CD14-positive monocyte (primary cell): ENCODE results near the gene SCN5A. TPM values are rescaled to one million over a fixed set of nuclear protein-coding genes. Genes with fewer than 3 reads are reported as not detected.
A peak's percentile ranks its signal among the peaks of the same experiment; 100 is the strongest.

Source experiments
- DNase-seq, 3 donors: peaks; one replicate each; pipeline ENCODE4 v3.0.0-alpha.2; 2011 to 2022
- H2AFZ ChIP-seq: 2 replicates; pipeline ENCODE4 v1.6.0; 2012; ENCODE audit warnings: mild to moderate bottlenecking, low read depth, low read length, inconsistent platforms; ENCODE audit not compliant: insufficient read depth, poor library complexity, severe bottlenecking
- H3K27ac ChIP-seq, 2 donors: 1 replicate in 1 of 2; 2 replicates in 1 of 2; pipeline ENCODE4 v1.5.1; 2012 to 2013; ENCODE audit warnings: low read length in 2 of 2, control low read depth in 1 of 2, inconsistent platforms in 1 of 2, low read depth in 1 of 2, mild to moderate bottlenecking in 1 of 2
- H3K27me3 ChIP-seq, 2 donors: one replicate each; pipeline versions ENCODE4 v1.6.0 to v1.6.1; 2011 to 2013; ENCODE audit warnings: low read length in 2 of 2; ENCODE audit not compliant: control insufficient read depth in 2 of 2, insufficient read depth in 2 of 2
- H3K36me3 ChIP-seq, 2 donors: replicated peaks in 1 of 2; 1 replicate in 1 of 2; 2 replicates in 1 of 2; pipeline versions ENCODE4 v1.5.1 to v1.6.1; 2012 to 2013; ENCODE audit warnings: low read length in 2 of 2, control low read depth in 1 of 2, inconsistent platforms in 1 of 2, mild to moderate bottlenecking in 1 of 2; ENCODE audit not compliant: insufficient read depth in 2 of 2, control insufficient read depth in 1 of 2
- H3K4me1 ChIP-seq, 2 donors: 1 replicate in 1 of 2; 2 replicates in 1 of 2; pipeline versions ENCODE4 v1.5.1 to v1.6.1; 2012 to 2013; ENCODE audit warnings: low read length in 2 of 2, control low read depth in 1 of 2, inconsistent platforms in 1 of 2, mild to moderate bottlenecking in 1 of 2, moderate library complexity in 1 of 2; ENCODE audit not compliant: insufficient read depth in 2 of 2, control insufficient read depth in 1 of 2
- H3K4me2 ChIP-seq: replicated peaks from 2 replicates; pipeline ENCODE3; 2012; ENCODE audit warnings: low read length, moderate library complexity, mild to moderate bottlenecking; ENCODE audit not compliant: poor library complexity, severe bottlenecking; ENCODE audit errors: extremely low read depth
- H3K4me3 ChIP-seq, 3 experiments: fragments of 200-600 bp in 1 of 3; sonication (generic) in 1 of 3; replicated peaks in 1 of 3; 1 replicate in 2 of 3; 2 replicates in 1 of 3; pipeline ENCODE4 v1.5.1; 2011 to 2013; ENCODE audit warnings: low read length in 3 of 3, mild to moderate bottlenecking in 3 of 3, control low read depth in 2 of 3, low read depth in 2 of 3, inconsistent platforms in 1 of 3, moderate library complexity in 1 of 3
- H3K79me2 ChIP-seq: 2 replicates; pipeline ENCODE4 v1.6.0; 2012; ENCODE audit warnings: mild to moderate bottlenecking, control low read depth, inconsistent platforms, low read length, moderate library complexity; ENCODE audit not compliant: insufficient read depth
- H3K9ac ChIP-seq: 2 replicates; pipeline ENCODE4 v1.6.0; 2017; ENCODE audit warnings: low read length, mild to moderate bottlenecking; ENCODE audit not compliant: insufficient read depth, poor library complexity, severe bottlenecking
- H3K9me3 ChIP-seq, 2 donors: replicated peaks in 1 of 2; 1 replicate in 1 of 2; 2 replicates in 1 of 2; pipeline versions ENCODE4 v1.5.1 to v1.6.1; 2012 to 2013; ENCODE audit warnings: low read length in 2 of 2, control low read depth in 1 of 2; ENCODE audit not compliant: control insufficient read depth in 1 of 2, insufficient read depth in 1 of 2
- H4K20me1 ChIP-seq: 2 replicates; pipeline ENCODE4 v1.6.0; 2012; ENCODE audit warnings: mild to moderate bottlenecking, low read length, control low read depth, moderate library complexity; ENCODE audit not compliant: insufficient read depth
- H3K27ac Mint-ChIP-seq, 7 donors: one replicate each; pipeline ENCODE4 v1.8.0; 2020; ENCODE audit warnings: mild to moderate bottlenecking in 7 of 7, mixed read lengths in 7 of 7, moderate library complexity in 6 of 7, inconsistent platforms in 2 of 7
- H3K27me3 Mint-ChIP-seq, 3 donors: one replicate each; pipeline ENCODE4 v1.8.0; 2021 to 2022; ENCODE audit warnings: low read depth in 3 of 3, mild to moderate bottlenecking in 3 of 3, mixed read lengths in 3 of 3, moderate library complexity in 3 of 3, inconsistent platforms in 1 of 3
- H3K36me3 Mint-ChIP-seq, 2 donors: one replicate each; pipeline ENCODE4 v1.8.0; 2020; ENCODE audit warnings: mixed read lengths in 2 of 2, inconsistent platforms in 1 of 2, mild to moderate bottlenecking in 1 of 2
- H3K4me1 Mint-ChIP-seq: one replicate; pipeline ENCODE4 v1.8.0; 2020; ENCODE audit warnings: mild to moderate bottlenecking, mixed read lengths
- H3K4me3 Mint-ChIP-seq, 2 donors: one replicate each; pipeline ENCODE4 v1.8.0; 2020; ENCODE audit warnings: mild to moderate bottlenecking in 2 of 2, mixed read lengths in 2 of 2, moderate library complexity in 1 of 2
- H3K9me3 Mint-ChIP-seq, 7 donors: one replicate each; pipeline ENCODE4 v1.8.0; 2020 to 2022; ENCODE audit warnings: mixed read lengths in 7 of 7, mild to moderate bottlenecking in 6 of 7, moderate library complexity in 6 of 7, inconsistent platforms in 2 of 7
- WGBS: methylation state at CpG from one replicate; pipeline ENCODE4 v1.1.5; 2013; ENCODE audit warnings: missing lambda C conversion rate; ENCODE audit not compliant: insufficient coverage; 5-methylcytosine and 5-hydroxymethylcytosine counted together
- intact Hi-C, 2 donors: fragments of 100-400 bp; cut with micrococcal nuclease; formaldehyde crosslinking; loops; one replicate each; pipeline versions ENCODE4 v1.15.0 to v1.15.1; 2023
- polyA plus RNA-seq, 3 donors: library from polyadenylated mRNA; depleted of rRNA in 1 of 3; unstranded in 2 of 3; stranded (reverse) in 1 of 3; fragments of 300-500 nt in 2 of 3; fragments of >200 nt in 1 of 3; fragmentation: Illumina TruSeq in 2 of 3; gene quantifications; 1 replicate in 2 of 3; 2 replicates in 1 of 3; pipeline ENCODE4 v1.2.3, GENCODE V29; 2012 to 2021
- TF ChIP-seq, protein P1 (sequence below): fragments of 200-600 bp; IDR thresholded peaks from one replicate; pipeline ENCODE4 v1.8.0; 2022; ENCODE audit warnings: antibody characterized with exemption, mild to moderate bottlenecking

SCN5A gene
- polyA plus RNA-seq, 3 donors, result not detected

GRCh38 chr3:38534180-38534579, 115.3 kb downstream of the SCN5A start:
- no peaks in the 10 kb centered on the region for H4K20me1 ChIP-seq
- H3K4me1 Mint-ChIP-seq, result no peaks in the 10 kb centered on the region
- H3K27ac ChIP-seq, result no peak overlapping the region
- TF ChIP-seq, protein P1, sequence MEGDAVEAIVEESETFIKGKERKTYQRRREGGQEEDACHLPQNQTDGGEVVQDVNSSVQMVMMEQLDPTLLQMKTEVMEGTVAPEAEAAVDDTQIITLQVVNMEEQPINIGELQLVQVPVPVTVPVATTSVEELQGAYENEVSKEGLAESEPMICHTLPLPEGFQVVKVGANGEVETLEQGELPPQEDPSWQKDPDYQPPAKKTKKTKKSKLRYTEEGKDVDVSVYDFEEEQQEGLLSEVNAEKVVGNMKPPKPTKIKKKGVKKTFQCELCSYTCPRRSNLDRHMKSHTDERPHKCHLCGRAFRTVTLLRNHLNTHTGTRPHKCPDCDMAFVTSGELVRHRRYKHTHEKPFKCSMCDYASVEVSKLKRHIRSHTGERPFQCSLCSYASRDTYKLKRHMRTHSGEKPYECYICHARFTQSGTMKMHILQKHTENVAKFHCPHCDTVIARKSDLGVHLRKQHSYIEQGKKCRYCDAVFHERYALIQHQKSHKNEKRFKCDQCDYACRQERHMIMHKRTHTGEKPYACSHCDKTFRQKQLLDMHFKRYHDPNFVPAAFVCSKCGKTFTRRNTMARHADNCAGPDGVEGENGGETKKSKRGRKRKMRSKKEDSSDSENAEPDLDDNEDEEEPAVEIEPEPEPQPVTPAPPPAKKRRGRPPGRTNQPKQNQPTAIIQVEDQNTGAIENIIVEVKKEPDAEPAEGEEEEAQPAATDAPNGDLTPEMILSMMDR, result no peak
- 100% methylated on average over 1 of the region's 2 CpGs for WGBS
- H3K4me3 ChIP-seq, result no peak overlapping the region
- H3K27me3 ChIP-seq, result no peaks in the 10 kb centered on the region
- H3K36me3 Mint-ChIP-seq, result peaks cover 13 to 19% of the 10 kb centered on the region in 2 donors
- H2AFZ ChIP-seq, result no peak overlapping the region
- no peaks in the 10 kb centered on the region for H3K4me1 ChIP-seq
- H3K4me2 ChIP-seq, result no peak overlapping the region
- peak overlapping the region in 1 of 7 donors; percentile 30 for H3K27ac Mint-ChIP-seq
- peaks cover 0 to 5% (median 0%) of the 10 kb centered on the region in 7 donors for H3K9me3 Mint-ChIP-seq
- no peak overlapping the region for H3K9ac ChIP-seq
- intact Hi-C loops, result no loop called here
- H3K4me3 Mint-ChIP-seq, result no peak overlapping the region
- no peaks in the 10 kb centered on the region for H3K9me3 ChIP-seq
- H3K27me3 Mint-ChIP-seq, result peaks cover 0 to 1% (median 0%) of the 10 kb centered on the region in 3 donors
- peaks cover 0 to 15% of the 10 kb centered on the region in 2 donors for H3K36me3 ChIP-seq
- no peak for DNase-seq
- H3K79me2 ChIP-seq, result no peaks in the 10 kb centered on the region

- Mint-ChIP-seq H3K36me3 (peaks cover 13 to 19% of the 10 kb centered on the region in 2 donors), H3K4me1 (no peaks in the 10 kb centered on the region), H3K4me3 (no peak overlapping the region), H3K9me3 (peaks cover 0 to 5% (median 0%) of the 10 kb centered on the region in 7 donors), H3K27ac (peak overlapping the region in 1 of 7 donors; percentile 31), H3K27me3 (peaks cover 0 to 1% (median 0%) of the 10 kb centered on the region in 3 donors)
- intact Hi-C loops, result no loop called here
- Histone ChIP-seq H3K9me3 (no peaks in the 10 kb centered on the region), H3K36me3 (peaks cover 0 to 17% of the 10 kb centered on the region in 2 donors), H3K27ac (no peak overlapping the region), H3K79me2 (no peaks in the 10 kb centered on the region), H4K20me1 (no peaks in the 10 kb centered on the region), H3K9ac (no peak overlapping the region), H3K4me2 (no peak overlapping the region), H3K27me3 (no peaks in the 10 kb centered on the region), H2AFZ (no peak overlapping the region), H3K4me3 (no peak overlapping the region), H3K4me1 (no peaks in the 10 kb centered on the region)
- TF ChIP-seq, protein P1, result no peak
- 98% methylated on average over 6 of the region's 13 CpGs for WGBS
- DNase-seq, result no peak
Observed at GRCh38 chr3:38533285-38533976, 116.1 kb downstream of the SCN5A start.
